B cell (primary cell): Measurements from ENCODE around the gene TNN. TPM values are rescaled to one million over a fixed set of nuclear protein-coding genes. Genes with fewer than 3 reads are reported as not detected.

Experiments
- ATAC-seq: fragments of 200-7000 bp; cut with Tn5 transposase; one replicate; pipeline ENCODE4 v1.10.0; 2021; ENCODE audit warnings: low read depth, mild to moderate bottlenecking, moderate number of reproducible peaks, moderate library complexity
- CTCF ChIA-PET: fragments of 350-600 bp; sonication (Branson Sonifier 250); formaldehyde crosslinking; loops from one replicate; lab custom pipeline; 2021; ENCODE audit warnings: antibody characterized with exemption, inconsistent platforms; lab: Charles Lee
- POLR2A ChIA-PET: fragments of 350-600 bp; sonication (Branson Sonifier 250); formaldehyde crosslinking; loops from one replicate; lab custom pipeline; 2021; ENCODE audit warnings: antibody characterized with exemption; lab: Charles Lee
- DNase-seq: peaks from one replicate; pipeline ENCODE4 v3.0.0; 2013
- H2AFZ ChIP-seq: 2 replicates; pipeline ENCODE4 v1.6.1; 2012; ENCODE audit warnings: mild to moderate bottlenecking, low read depth, low read length; ENCODE audit not compliant: insufficient read depth, poor library complexity, severe bottlenecking
- H3K27ac ChIP-seq, 2 donors: 1 replicate in 1 of 2; 2 replicates in 1 of 2; pipeline ENCODE4 v1.5.1; 2012 to 2013; ENCODE audit warnings: low read length in 2 of 2, mild to moderate bottlenecking in 2 of 2, moderate library complexity in 1 of 2
- H3K27me3 ChIP-seq, 4 experiments: fragments of 200-600 bp in 1 of 4; sonication (generic) in 1 of 4; replicated peaks in 1 of 4; 1 replicate in 2 of 4; 2 replicates in 2 of 4; pipeline versions ENCODE4 v1.6.1 to v1.7.0; 2013 to 2016; ENCODE audit warnings: low read length in 3 of 4, mild to moderate bottlenecking in 2 of 4, mixed read lengths in 1 of 4, moderate library complexity in 1 of 4; ENCODE audit not compliant: insufficient read depth in 4 of 4, control insufficient read depth in 3 of 4; ENCODE audit errors: control extremely low read depth in 1 of 4
- H3K36me3 ChIP-seq, 2 experiments: replicated peaks in 1 of 2; 1 replicate in 1 of 2; 2 replicates in 1 of 2; pipeline versions ENCODE4 v1.6.1 to v1.7.1; 2013; ENCODE audit warnings: low read length in 1 of 2; ENCODE audit not compliant: insufficient read depth in 2 of 2, control insufficient read depth in 1 of 2; ENCODE audit errors: control extremely low read depth in 1 of 2, extremely low read depth in 1 of 2
- H3K4me1 ChIP-seq, 2 donors: fragments of 200-600 bp in 1 of 2; sonication (generic) in 1 of 2; 1 replicate in 1 of 2; 2 replicates in 1 of 2; pipeline versions ENCODE4 v1.5.1 to v1.6.1; 2013 to 2017; ENCODE audit warnings: low read length in 2 of 2; ENCODE audit not compliant: control insufficient read depth in 2 of 2, insufficient read depth in 2 of 2
- H3K4me2 ChIP-seq: replicated peaks from 2 replicates; pipeline ENCODE3; 2012; ENCODE audit warnings: mild to moderate bottlenecking, low read depth, low read length; ENCODE audit not compliant: poor library complexity, severe bottlenecking
- H3K4me3 ChIP-seq, 5 experiments: fragments of 200-600 bp in 1 of 5; sonication (generic) in 1 of 5; 1 replicate in 3 of 5; 2 replicates in 2 of 5; pipeline versions ENCODE4 v1.5.1 to v1.7.0; 2011 to 2016; ENCODE audit warnings: low read length in 4 of 5, mild to moderate bottlenecking in 4 of 5, low read depth in 2 of 5, control low read depth in 1 of 5, moderate library complexity in 1 of 5; ENCODE audit not compliant: insufficient read depth in 1 of 5; ENCODE audit errors: control extremely low read depth in 1 of 5, extremely low read depth in 1 of 5
- H3K79me2 ChIP-seq: fragments of 200-600 bp; sonication (generic); one replicate; pipeline ENCODE4 v1.6.0; 2016; ENCODE audit warnings: low read length; ENCODE audit not compliant: control insufficient read depth, insufficient read depth
- H3K9ac ChIP-seq: fragments of 200-600 bp; sonication (generic); 2 replicates; pipeline ENCODE4 v1.6.1; 2017; ENCODE audit warnings: mild to moderate bottlenecking, low read length, moderate library complexity
- H3K9me3 ChIP-seq, 3 donors: one replicate each; pipeline versions ENCODE4 v1.6.1 to v1.7.1; 2013; ENCODE audit warnings: low read length in 2 of 3; ENCODE audit not compliant: control insufficient read depth in 2 of 3, insufficient read depth in 1 of 3; ENCODE audit errors: control extremely low read depth in 1 of 3
- H4K20me1 ChIP-seq: 2 replicates; pipeline ENCODE4 v1.6.0; 2012; ENCODE audit warnings: mild to moderate bottlenecking, low read length; ENCODE audit not compliant: insufficient read depth, control insufficient read depth, poor library complexity, severe bottlenecking
- H3K27ac Mint-ChIP-seq: one replicate; pipeline ENCODE4 v1.8.0; 2021; ENCODE audit warnings: mixed read lengths
- H3K27me3 Mint-ChIP-seq: one replicate; pipeline ENCODE4 v1.8.0; 2021; ENCODE audit warnings: mixed read lengths
- H3K4me1 Mint-ChIP-seq: one replicate; pipeline ENCODE4 v1.8.0; 2021; ENCODE audit warnings: mixed read lengths
- H3K4me3 Mint-ChIP-seq: one replicate; pipeline ENCODE4 v1.8.0; 2021; ENCODE audit warnings: mixed read lengths
- H3K9me3 Mint-ChIP-seq: one replicate; pipeline ENCODE4 v1.8.0; 2022; ENCODE audit warnings: mixed read lengths; ENCODE audit not compliant: insufficient read depth
- EZH2 ChIP-seq: IDR thresholded peaks from 2 replicates; pipeline ENCODE4 v1.6.1; 2012; ENCODE audit warnings: borderline replicate concordance, low read depth, mild to moderate bottlenecking, moderate library complexity, low read length; ENCODE audit not compliant: insufficient read depth, poor library complexity, severe bottlenecking
- WGBS: methylation state at CpG from one replicate; pipeline ENCODE4 v1.1.5; 2013; ENCODE audit warnings: missing lambda C conversion rate; ENCODE audit not compliant: insufficient coverage; 5-methylcytosine and 5-hydroxymethylcytosine counted together
- intact Hi-C: fragments of 100-400 bp; cut with micrococcal nuclease; formaldehyde crosslinking; loops from one replicate; pipeline ENCODE4 v1.10.0; 2022
- polyA plus RNA-seq: library from polyadenylated mRNA; depleted of rRNA; stranded (reverse); fragments of >200 nt; gene quantifications from 2 replicates; pipeline ENCODE4 v1.2.3, GENCODE V29; 2012
- total RNA-seq, 2 donors: library from RNA; stranded (reverse); fragments of 120-200 nt in 1 of 2; gene quantifications; 1 replicate in 1 of 2; 2 replicates in 1 of 2; pipeline versions ENCODE4 v1.2.3 to v1.2.4, GENCODE V29; 2013 to 2022
- TF ChIP-seq, protein P1 (sequence below): fragments of 200-600 bp; IDR thresholded peaks from one replicate; pipeline ENCODE4 v1.8.0; 2022; ENCODE audit warnings: antibody characterized with exemption, mild to moderate bottlenecking

Gene TNN
- total and polyA plus RNA-seq, 2 donors (not counting 1 experiment from before 2014, with no cell fraction given): not detected

- H3K27me3 Mint-ChIP-seq: no peaks in the 10 kb centered on the region
- no peak overlapping the region for H3K4me3 ChIP-seq
- H3K27me3 ChIP-seq: no peaks in the 10 kb centered on the region
- H3K79me2 ChIP-seq: peaks cover 91% of the 10 kb centered on the region
- ATAC-seq: no peak
- peaks cover 88% of the 10 kb centered on the region for H3K4me1 Mint-ChIP-seq
- peaks cover 71 to 76% of the 10 kb centered on the region in 2 donors for H3K4me1 ChIP-seq
- ChIA-PET CTCF (interaction anchor here (0.8 to 3.6 kb wide), 3 partner anchors 9 to 27 kb away, joined by 3 to 12 read pairs (median 6); no protein-coding TSS in a partner anchor), POLR2A (no interaction called here)
- H3K4me2 ChIP-seq: no peak overlapping the region
- no peak overlapping the region for H3K4me3 Mint-ChIP-seq
- TF ChIP-seq, protein P1, sequence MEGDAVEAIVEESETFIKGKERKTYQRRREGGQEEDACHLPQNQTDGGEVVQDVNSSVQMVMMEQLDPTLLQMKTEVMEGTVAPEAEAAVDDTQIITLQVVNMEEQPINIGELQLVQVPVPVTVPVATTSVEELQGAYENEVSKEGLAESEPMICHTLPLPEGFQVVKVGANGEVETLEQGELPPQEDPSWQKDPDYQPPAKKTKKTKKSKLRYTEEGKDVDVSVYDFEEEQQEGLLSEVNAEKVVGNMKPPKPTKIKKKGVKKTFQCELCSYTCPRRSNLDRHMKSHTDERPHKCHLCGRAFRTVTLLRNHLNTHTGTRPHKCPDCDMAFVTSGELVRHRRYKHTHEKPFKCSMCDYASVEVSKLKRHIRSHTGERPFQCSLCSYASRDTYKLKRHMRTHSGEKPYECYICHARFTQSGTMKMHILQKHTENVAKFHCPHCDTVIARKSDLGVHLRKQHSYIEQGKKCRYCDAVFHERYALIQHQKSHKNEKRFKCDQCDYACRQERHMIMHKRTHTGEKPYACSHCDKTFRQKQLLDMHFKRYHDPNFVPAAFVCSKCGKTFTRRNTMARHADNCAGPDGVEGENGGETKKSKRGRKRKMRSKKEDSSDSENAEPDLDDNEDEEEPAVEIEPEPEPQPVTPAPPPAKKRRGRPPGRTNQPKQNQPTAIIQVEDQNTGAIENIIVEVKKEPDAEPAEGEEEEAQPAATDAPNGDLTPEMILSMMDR: no peak
- DNase-seq: no peak
- peaks cover 91% of the 10 kb centered on the region for H4K20me1 ChIP-seq
- no peak overlapping the region for H2AFZ ChIP-seq
- peak overlapping the region in 1 of 2 donors; percentile 71 for H3K27ac ChIP-seq
- peaks cover 4 to 89% of the 10 kb centered on the region in 2 experiments for H3K36me3 ChIP-seq
- H3K9ac ChIP-seq: no peak overlapping the region
- peak overlapping the region; percentile 65 for H3K27ac Mint-ChIP-seq
- H3K9me3 Mint-ChIP-seq: no peaks in the 10 kb centered on the region
- 86% methylated on average over 2 of the region's 3 CpGs for WGBS
- H3K9me3 ChIP-seq: no peaks in the 10 kb centered on the region
- intact Hi-C loops: no loop called here
These were observed 110.8 kb downstream of the TNN start for GRCh38 chr1:175178456-175178855.

DNA sequence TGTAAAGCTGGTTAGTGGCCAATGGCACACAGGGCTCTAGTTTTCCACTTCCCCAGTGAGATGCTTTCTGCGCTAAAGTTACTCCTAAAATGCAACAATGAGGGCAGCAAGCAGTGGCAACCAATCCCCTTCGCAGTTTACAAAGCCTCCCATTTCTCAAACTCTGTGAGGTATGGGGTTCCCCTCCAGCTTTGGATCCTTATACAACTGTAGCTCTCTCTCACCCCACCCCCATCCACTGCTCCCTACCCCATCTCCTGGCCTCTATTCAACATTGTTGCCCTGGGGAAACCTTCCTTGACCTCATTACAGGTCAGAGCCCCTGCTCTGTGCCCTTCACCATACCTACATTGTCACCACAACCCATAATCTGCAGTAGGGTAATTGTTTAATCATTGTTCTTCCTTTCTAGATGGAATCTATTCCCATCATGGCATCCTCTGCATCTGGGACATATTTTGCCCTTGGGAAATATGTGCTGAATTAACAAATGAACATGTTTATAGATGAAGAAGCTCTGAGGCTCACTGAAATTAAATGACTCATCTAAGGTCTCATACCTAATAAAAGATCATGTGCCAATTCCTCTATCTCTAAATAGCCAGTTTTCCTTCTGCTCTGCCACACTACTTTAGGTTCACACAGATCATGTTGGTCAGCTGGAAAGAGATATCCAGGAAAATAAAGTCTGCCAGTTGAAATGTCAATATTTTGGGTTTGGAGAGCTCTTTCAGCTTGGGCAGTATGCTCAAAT is 112.4 kb downstream of the TNN start:
- Mint-ChIP-seq H3K4me1 (peaks cover 88% of the 10 kb centered on the region), H3K4me3 (peak overlapping the region; percentile 61), H3K9me3 (no peaks in the 10 kb centered on the region), H3K27me3 (no peaks in the 10 kb centered on the region), H3K27ac (peak overlapping the region; percentile 77)
- DNase-seq (no peak), ATAC-seq (no peak)
- H3K9me3 ChIP-seq: no peaks in the 10 kb centered on the region
- peak overlapping the region; percentile 7 to 71 for H3K27ac ChIP-seq
- H2AFZ ChIP-seq: no peak overlapping the region
- ChIA-PET CTCF (interaction anchor here (0.5 to 2.8 kb wide), 14 partner anchors 9 to 140 kb away, joined by 3 to 9 read pairs (median 4); no protein-coding TSS in a partner anchor), POLR2A (no interaction called here)
- peaks cover 5 to 88% of the 10 kb centered on the region in 2 experiments for H3K36me3 ChIP-seq
- peaks cover 77 to 81% of the 10 kb centered on the region in 2 donors for H3K4me1 ChIP-seq
- H4K20me1 ChIP-seq: peaks cover 91% of the 10 kb centered on the region
- intact Hi-C loops: no loop called here
- H3K9ac ChIP-seq: peak overlapping the region; percentile 21
- 86% methylated on average over 1 of the region's 2 CpGs for WGBS
- TF ChIP-seq, protein P1: no peak
- no peak for TF ChIP-seq EZH2
- H3K4me3 ChIP-seq: no peak overlapping the region
- peak overlapping the region; percentile 51 for H3K4me2 ChIP-seq
- H3K79me2 ChIP-seq: peaks cover 92% of the 10 kb centered on the region
- no peaks in the 10 kb centered on the region for H3K27me3 ChIP-seq
